C4-2B (cell line): Measurements from ENCODE around the gene ELFN2.

Experiments used
- ZFX ChIP-seq: fragments of 450-650 bp; IDR thresholded peaks from 2 replicates; pipeline ENCODE4 v1.6.1; 2017
- TF ChIP-seq, protein P1 (sequence below): fragments of 450-650 bp; conservative IDR thresholded peaks from 2 replicates; pipeline ENCODE4 v1.5.1; 2017; ENCODE audit warnings: mild to moderate bottlenecking

DNA sequence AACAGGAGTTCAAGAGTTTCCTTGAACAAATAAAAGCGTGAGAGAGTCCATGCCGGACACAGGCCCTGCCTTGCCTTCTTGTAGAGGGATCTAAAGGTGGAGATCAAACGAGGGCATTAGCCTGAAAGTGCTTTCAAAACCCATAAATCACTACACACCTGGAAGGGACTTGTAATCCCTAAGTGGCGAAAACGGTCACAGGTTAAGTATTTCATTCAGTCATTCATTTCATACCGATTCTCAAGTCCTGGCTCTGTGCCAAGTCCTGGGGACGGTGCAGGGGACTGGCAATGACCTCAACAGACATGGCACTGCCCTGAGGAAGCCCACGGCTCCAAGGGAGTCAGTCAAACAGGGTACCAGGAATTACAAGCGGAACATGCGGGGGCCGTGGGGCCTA is 26.6 kb downstream of the ELFN2 start:
- TF ChIP-seq, protein P1, sequence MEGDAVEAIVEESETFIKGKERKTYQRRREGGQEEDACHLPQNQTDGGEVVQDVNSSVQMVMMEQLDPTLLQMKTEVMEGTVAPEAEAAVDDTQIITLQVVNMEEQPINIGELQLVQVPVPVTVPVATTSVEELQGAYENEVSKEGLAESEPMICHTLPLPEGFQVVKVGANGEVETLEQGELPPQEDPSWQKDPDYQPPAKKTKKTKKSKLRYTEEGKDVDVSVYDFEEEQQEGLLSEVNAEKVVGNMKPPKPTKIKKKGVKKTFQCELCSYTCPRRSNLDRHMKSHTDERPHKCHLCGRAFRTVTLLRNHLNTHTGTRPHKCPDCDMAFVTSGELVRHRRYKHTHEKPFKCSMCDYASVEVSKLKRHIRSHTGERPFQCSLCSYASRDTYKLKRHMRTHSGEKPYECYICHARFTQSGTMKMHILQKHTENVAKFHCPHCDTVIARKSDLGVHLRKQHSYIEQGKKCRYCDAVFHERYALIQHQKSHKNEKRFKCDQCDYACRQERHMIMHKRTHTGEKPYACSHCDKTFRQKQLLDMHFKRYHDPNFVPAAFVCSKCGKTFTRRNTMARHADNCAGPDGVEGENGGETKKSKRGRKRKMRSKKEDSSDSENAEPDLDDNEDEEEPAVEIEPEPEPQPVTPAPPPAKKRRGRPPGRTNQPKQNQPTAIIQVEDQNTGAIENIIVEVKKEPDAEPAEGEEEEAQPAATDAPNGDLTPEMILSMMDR, result no peak
- no peak for TF ChIP-seq ZFX
